ENCODE data around the gene GARIN6.

GRCh38 chr12:99644629-99645028, 2.9 kb upstream of the GARIN6 start:
- TF ChIP-seq, protein P1, sequence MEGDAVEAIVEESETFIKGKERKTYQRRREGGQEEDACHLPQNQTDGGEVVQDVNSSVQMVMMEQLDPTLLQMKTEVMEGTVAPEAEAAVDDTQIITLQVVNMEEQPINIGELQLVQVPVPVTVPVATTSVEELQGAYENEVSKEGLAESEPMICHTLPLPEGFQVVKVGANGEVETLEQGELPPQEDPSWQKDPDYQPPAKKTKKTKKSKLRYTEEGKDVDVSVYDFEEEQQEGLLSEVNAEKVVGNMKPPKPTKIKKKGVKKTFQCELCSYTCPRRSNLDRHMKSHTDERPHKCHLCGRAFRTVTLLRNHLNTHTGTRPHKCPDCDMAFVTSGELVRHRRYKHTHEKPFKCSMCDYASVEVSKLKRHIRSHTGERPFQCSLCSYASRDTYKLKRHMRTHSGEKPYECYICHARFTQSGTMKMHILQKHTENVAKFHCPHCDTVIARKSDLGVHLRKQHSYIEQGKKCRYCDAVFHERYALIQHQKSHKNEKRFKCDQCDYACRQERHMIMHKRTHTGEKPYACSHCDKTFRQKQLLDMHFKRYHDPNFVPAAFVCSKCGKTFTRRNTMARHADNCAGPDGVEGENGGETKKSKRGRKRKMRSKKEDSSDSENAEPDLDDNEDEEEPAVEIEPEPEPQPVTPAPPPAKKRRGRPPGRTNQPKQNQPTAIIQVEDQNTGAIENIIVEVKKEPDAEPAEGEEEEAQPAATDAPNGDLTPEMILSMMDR (IDR thresholded peaks at IDR 0.05): no peak
- no peak for TF ChIP-seq POLR2A (IDR thresholded peaks at IDR 0.05)
